Renal pelvis (tissue), 3 donors: ENCODE data around the gene RPGR. TPM values are rescaled to one million over a fixed set of nuclear protein-coding genes. Genes with fewer than 3 reads are reported as not detected.

ENCODE experiments used
- polyA plus RNA-seq, 3 donors: library from polyadenylated mRNA; unstranded; fragments of 120-200 nt; gene quantifications; one replicate each; pipeline ENCODE4 v1.2.1, GENCODE V29; 2013; ENCODE audit not compliant: insufficient read length in 3 of 3

Gene RPGR
- polyA plus RNA-seq, 3 donors = 11.3 to 21.4 (median 21.1) TPM

Other genes with a start within 250 kb of the RPGR start
- 10 to 100 TPM; 13.0 to 16.4 (median 13.7) TPM for gene SRPX, start 106.6 kb downstream of the RPGR start, polyA plus RNA-seq
- not detected for gene OTC, start 25.1 kb upstream of the RPGR start, polyA plus RNA-seq
- 10 to 100 TPM; 37.0 to 46.8 (median 46.6) TPM for gene TSPAN7, start 234.0 kb upstream of the RPGR start, polyA plus RNA-seq